GM18517 (cell line): ENCODE results near the gene ACVR2A.

Experiments used
- ATAC-seq: cut with Tn5 transposase; IDR thresholded peaks from one replicate; pipeline ENCODE4 v1.9.1; 2021; ENCODE audit warnings: mild to moderate bottlenecking, moderate library complexity; ENCODE audit not compliant: unreplicated experiment

The ACVR2A gene

DNA sequence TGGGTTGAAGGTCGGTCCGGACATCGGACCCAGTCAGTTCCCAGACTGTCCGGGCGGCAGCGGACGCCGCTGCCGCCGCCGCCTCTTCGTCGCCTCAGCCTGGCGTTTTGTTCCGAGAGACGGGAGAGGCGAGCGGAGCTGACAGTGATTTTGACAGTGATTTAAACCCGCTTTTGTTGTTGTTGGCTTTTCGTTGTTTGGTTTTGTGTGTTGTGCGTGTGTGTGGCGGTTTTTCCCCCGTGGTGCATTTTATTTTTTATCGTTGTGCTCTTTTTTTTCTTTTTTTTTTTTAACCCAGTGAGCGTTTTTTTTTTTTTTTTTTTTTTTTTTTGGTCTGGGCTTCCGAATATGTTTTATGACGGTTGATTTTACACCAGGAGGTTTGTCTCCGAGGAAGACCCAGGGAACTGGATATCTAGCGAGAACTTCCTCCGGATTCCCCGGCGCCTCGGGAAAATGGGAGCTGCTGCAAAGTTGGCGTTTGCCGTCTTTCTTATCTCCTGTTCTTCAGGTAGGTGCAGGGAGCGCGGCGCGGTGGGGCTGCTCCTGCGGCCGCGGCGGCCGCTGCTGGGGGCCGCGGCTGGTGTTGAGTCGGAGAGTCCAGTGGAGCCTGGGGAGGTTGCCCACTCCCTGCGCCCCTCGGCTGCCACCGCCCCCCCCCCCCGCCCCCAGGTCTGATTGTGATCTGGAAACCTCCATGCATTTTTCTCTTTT is at the start of gene ACVR2A:
ACVR2A (plus strand) TSS at position 333 of the 714 bp plus-strand sequence; CDS start at position 457, 124 bp downstream.
- peak; percentile 44 for ATAC-seq

GRCh38 chr2:147800316-147800715 is 44.5 kb upstream of the ACVR2A start:
- ATAC-seq, result no peak

DNA sequence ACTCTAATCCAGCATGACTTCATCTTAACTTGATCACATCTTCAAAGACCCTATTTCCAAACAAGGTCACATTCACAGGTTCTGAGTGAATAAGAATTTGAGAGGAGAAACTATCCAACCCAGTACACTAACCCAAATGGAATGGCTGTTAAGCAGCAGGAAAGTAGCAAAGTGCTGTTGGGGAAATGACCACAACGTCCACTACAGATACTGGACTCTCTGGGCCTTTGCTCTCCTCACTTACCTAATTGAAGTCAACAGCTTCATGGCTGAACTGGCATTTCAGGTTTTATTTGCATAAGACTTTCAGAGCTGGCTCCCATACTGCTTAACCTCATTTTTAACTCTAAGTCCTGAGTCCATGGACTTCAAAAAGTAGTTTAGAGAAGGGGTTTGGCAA is 38.0 kb upstream of the ACVR2A start:
- no peak for ATAC-seq

DNA sequence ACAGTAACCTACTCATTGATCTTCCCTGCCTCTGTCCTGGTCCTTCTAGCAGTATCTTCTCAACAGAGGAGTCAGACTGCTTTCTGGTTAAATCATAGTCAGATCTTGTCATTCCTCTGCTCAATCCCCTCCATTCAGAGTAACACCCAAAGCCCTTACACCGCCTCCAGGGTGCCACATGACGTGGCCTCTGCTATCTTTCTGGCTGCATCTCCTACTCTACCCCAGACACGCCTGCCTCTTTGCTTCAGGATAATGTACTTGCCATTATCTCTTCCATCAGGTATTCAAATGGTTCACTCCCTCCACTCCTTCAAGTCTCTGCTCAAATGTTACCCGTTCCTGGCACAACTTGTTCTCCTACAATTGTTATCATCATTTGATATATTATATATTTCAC is 36.3 kb upstream of the ACVR2A start:
- no peak for ATAC-seq

- no peak for ATAC-seq
Measured at GRCh38 chr2:147810883-147811765, 33.7 kb upstream of the ACVR2A start.

DNA sequence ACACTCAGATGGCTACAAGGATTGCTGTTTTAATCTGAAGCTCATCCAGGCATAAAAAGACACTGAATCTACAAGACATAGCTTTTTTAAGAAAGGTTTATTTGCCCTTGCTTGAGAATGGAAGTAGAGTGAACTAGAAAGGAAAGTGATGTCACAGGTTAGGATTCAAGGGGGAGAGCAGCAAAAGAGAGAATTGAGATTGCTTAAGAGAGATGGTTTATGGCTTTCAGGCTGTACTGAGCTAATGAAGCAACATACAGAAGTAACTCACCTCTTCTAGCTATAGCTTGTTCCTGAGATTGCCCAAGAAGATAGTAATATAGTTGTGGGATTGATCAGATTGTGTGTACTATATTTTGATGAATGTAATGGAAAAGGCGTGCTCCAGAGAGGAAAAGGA is 26.1 kb upstream of the ACVR2A start:
- no peak for ATAC-seq

DNA sequence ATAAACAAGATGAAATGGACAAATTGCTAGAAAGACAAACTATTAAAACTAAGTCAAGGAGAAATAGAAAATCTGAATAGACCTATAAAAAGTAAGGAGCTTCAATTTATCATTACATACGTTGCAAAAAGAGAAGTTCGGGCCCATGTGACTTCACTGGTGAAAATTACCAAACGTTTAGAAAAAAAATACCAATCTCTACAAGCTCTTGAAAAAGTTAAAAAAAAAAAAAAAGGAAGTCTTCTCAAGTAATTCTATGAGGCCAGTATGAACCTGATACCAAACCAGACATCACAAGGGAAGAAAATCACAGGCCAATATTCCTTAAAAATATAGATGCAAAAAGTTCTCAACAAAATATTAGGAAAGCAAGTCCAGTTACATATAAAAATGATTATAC is 20.2 kb upstream of the ACVR2A start:
- ATAC-seq, result no peak

DNA sequence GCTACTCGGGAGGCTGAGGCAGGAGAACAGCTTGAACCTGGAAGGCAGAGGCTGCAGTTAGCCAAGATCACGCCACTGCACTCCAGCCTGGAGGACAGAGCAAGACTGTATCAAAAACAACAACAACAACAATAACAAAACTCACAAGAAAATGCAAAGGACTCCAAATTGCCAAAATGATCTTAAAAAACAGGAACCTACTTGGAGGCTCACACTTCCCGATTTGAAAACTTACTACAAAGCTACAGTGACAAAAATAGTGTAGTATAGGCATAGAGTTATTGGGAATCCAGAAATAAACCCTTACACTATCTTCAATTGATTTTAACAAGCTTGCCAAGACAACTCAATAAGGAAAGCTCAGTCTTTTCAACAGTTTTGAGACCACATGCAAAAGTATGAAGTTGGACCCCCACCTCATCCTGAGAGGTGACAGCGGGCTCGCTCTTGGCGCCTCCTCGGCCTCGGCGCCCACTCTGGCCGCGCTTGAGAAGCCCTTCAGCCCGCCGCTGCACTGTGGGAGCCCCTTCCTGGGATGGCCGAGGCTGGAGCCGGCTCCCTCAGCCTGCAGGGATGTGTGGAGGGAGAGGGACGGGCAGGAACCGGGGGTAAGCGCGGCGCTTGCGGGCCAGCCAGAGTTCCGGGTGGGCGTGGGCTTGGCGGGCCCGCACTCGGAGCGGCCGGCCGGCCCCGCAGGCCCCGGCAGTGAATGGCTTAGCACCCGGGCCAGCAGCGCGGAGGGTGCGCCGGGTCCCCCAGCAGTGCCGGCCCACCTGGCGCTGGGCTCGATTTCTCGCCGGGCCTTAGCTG is 18.3 kb upstream of the ACVR2A start:
- no peak for ATAC-seq

GRCh38 chr2:147827088-147827375 is 17.8 kb upstream of the ACVR2A start:
- no peak for ATAC-seq

- ATAC-seq, result no peak
Measured at GRCh38 chr2:147829106-147829505, 15.7 kb upstream of the ACVR2A start.

DNA sequence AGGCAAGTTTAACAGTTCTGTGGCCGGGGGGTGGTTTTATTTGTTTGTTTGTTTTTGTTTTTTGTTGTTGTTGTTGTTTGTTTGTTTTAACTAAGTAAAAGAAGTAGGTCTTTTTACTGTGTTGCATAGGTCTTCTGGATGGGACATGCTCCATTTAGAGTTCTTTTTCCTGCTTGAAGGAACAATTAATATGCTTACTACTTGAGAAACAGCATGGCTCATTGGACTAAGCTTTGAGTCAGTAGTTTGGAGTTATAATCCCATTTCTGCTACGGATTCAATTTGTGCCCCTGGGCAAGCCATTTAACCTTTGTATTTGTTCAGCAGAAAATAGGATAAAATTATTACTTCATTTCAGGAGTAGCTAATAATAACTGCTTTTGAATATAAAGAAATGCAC is 8.7 kb upstream of the ACVR2A start:
- ATAC-seq, result no peak

- ATAC-seq, result no peak
Measured at GRCh38 chr2:147843391-147843863, 1.4 kb upstream of the ACVR2A start.

DNA sequence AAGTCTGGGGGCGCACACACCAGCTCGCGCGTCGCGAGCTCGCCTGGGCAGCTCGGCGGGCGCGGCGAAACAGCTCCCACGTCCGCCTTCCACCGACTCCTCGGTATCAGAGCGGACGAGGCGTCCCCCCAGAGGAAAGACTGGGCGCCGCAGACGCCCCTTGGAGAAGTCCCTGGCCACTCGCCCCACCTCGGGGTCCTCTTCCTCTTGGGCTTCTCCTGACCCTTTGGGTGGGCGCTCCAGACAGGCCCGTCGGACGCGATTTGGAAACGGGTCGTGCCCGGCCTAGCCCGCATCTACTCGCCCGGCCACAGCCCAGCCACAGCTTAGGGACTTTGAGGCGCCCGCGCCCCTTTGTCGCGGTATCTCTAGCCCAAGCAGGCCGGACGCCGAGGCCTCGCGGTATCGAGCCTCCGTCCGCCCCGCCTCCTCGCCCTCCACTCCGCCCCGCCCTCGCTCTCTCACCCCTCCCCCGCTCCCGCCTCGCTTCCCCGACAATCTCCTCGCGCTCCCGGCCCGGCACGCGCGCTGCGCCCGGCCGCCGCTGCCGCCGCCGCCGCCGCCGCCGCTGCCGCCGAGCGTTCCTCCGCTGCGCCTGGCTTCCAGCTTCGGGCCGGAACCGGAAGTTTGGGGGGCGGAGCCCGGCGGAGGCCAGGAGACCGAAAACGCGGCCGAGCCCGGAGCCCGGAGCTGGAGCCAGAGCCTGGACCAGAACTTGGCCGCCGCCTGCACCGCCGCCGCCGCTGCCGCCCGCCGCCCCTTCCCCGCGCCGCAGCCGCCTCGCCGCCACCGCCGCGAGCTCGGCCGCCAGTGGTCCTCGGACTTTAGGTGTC is 749 bp upstream of the ACVR2A start:
- ATAC-seq, result peak; percentile 79

- peak; percentile 71 for ATAC-seq
Measured at GRCh38 chr2:147845411-147845971, 662 bp downstream of the ACVR2A start.

DNA sequence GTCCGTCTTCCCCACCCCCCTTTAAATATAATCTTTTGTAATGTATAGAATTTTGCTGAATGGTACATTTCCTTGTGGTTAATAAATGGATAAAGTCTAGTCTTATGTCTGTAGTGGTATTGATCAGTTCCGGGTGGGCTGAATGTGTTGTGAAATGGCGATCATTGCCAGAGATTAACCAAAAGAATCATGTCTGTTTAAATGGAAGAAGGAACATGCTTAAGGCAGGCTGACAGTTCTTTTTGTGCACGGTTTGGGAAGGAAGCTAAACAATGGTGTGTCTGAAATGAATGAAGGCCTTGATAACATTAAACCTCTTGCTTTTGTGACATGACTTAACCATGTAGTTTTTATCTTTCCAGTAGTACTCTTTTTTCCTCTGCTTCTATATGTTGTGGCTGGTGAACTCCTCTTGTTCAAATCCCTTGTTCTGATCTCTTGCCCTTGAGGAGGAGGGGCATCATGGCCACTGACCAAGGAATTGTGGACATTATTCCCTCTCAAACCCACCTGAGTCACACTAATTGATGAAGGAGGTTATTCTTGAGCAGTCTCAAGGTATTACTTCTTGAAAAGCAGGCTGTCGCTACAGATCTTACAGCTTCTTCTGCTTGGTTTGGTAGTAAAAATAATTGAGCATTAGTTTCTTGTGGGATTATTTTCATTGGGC is 1.7 kb downstream of the ACVR2A start:
- no peak for ATAC-seq

GRCh38 chr2:147847746-147848391 is 3.0 kb downstream of the ACVR2A start:
- ATAC-seq, result no peak

DNA sequence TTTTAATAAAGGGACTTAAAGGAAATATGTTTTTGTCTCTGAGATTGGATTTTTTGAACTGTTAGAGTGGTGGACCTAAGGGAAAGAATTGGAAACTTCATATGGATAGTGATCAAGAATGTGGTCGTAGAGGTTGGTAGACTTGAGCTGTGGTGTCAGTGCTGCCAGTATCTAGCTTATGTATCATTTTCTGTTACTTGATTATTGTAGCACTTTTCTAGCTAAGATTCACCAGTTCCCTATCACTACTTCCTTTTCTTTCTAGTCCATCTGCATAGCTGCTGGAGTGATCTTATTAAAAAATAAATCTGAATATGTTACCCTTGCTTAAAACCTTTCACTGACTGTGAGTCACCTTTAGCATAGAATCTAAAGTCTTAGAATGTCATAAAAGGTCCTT is 6.0 kb downstream of the ACVR2A start:
- no peak for ATAC-seq

DNA sequence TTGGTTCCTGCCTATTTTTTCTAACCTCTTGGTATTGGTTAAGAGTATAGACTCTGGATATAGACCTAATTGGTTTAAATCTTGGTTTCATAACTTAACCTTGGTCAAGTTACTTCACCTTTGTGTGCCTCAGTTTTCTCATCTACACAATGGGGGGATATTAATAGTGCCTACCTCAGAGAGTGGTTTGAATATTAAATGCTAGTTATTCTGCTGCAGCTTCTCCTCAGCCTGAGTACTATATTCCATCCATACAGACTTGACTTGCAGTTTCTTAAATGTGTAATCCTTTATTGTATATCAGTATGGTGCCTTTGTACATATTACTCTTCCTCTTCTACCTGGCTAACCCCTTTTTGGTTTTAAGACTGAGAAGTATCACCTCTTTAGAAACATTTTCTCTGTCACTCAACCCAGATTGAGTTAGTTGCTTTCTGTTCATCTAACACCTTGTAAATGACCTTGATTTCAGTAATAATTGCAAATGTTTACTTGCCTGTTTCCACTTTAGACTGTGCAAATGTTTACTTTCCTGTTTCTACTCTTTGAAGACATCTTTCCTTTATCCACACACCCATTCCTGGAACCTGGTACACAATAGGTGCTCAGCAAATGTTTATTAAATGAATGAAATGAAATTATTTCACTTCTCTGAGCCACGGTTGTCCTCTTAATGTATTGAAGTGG is 6.6 kb downstream of the ACVR2A start:
- no peak for ATAC-seq
